ENCODE results near the gene POLD2. TPM values are rescaled to one million over a fixed set of nuclear protein-coding genes. Genes with fewer than 3 reads are reported as not detected.

The POLD2 gene
- total and polyA plus RNA-seq, 8 donors = 68.3 to 116 (median 111) TPM

DNA sequence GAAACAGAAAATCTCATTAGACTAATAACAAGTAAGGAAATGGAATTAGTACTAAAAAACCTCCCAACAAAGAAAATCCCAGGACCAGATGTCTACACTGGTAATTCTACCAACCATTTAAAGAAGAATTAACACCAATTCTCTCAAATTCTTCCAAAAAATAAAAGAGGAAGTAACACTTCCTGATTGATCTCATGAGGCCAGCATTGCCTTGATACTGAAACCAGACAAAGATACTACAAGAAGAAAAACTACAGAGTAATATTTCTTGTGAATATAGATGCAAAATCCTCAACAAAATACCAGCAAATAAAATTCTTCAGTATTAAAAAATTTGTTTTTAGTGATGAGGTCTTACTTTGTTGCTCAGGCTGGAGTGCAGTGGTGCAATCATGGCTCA lies 44.6 kb upstream of the POLD2 start:
- Histone ChIP-seq H3K27me3 (no peaks in the 10 kb centered on the region), H3K9me3 (no peaks in the 10 kb centered on the region), H3K36me3 (no peaks in the 10 kb centered on the region), H3K27ac (no peak overlapping the region), H3K4me3 (no peak overlapping the region), H3K4me1 (no peaks in the 10 kb centered on the region)
- intact Hi-C loops (cut with DNase I) = no loop called here
- ATAC-seq (no peak), DNase-seq (no peak)
- TF ChIP-seq, protein P1, sequence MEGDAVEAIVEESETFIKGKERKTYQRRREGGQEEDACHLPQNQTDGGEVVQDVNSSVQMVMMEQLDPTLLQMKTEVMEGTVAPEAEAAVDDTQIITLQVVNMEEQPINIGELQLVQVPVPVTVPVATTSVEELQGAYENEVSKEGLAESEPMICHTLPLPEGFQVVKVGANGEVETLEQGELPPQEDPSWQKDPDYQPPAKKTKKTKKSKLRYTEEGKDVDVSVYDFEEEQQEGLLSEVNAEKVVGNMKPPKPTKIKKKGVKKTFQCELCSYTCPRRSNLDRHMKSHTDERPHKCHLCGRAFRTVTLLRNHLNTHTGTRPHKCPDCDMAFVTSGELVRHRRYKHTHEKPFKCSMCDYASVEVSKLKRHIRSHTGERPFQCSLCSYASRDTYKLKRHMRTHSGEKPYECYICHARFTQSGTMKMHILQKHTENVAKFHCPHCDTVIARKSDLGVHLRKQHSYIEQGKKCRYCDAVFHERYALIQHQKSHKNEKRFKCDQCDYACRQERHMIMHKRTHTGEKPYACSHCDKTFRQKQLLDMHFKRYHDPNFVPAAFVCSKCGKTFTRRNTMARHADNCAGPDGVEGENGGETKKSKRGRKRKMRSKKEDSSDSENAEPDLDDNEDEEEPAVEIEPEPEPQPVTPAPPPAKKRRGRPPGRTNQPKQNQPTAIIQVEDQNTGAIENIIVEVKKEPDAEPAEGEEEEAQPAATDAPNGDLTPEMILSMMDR (IDR thresholded peaks at IDR 0.05) = no peak

DNA sequence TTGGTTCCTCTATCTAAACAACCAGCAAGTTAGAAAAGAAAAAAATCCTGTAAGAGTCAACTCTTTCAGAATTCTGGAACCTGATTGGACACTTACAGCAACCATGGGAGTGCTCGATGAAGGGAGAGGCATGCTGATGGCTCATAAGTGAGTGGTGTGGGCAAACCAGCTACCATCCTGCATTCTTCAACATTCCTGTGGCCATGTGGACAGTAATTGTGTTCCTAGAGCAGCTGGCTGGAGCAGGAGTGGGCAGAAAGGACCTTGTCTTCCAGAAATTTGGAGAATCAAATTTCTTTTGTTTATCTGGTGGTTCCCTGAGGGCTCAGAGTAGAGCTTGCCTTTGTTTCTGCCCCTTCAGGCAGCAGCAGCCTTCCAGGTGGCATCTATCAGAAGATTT lies 40.2 kb upstream of the POLD2 start:
- H3K4me3 ChIP-seq = no peak overlapping the region
- intact Hi-C loops (cut with DNase I) = no loop called here
- H3K36me3 ChIP-seq = no peaks in the 10 kb centered on the region
- ATAC-seq (peak; percentile 43), DNase-seq (no peak)
- TF ChIP-seq, protein P1 (IDR thresholded peaks at IDR 0.05) = no peak
- H3K9me3 ChIP-seq = no peaks in the 10 kb centered on the region
- H3K4me1 ChIP-seq = no peaks in the 10 kb centered on the region
- H3K27ac ChIP-seq = no peak overlapping the region
- no peaks in the 10 kb centered on the region for H3K27me3 ChIP-seq

DNA sequence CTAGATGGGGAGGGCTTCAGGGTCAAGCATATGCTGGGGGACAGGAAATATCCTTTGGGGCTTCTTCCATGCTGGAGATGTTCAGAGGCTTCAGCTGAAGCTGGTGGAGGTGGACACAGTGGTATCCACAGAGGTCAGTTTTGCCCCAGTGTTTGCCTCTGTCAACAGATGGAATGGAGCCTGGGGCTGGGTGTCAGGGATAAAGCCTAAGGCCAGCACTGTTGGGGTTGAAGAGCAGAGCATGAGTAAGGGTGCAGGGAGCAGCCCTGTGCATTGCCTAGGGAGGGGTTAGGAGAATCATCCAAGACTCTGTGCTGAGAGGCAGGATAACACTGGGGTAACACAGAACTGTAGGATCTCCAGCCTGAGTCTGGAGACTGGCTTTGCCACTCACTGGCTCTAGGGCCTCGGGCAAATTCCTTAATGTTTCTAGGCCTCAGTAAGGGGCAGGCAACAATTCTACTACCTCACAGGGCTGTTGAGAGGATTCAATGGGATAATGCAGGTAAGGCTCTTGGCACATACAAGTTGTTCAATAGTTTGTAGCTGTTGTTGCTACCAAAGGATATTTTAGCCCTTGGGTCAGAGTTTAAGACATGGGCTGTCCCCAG lies 39.5 kb upstream of the POLD2 start:
- Histone ChIP-seq H3K4me1 (no peaks in the 10 kb centered on the region), H3K9me3 (no peaks in the 10 kb centered on the region), H3K4me3 (no peak overlapping the region), H3K36me3 (no peaks in the 10 kb centered on the region), H3K27me3 (no peaks in the 10 kb centered on the region), H3K27ac (no peak overlapping the region)
- ATAC-seq (no peak), DNase-seq (no peak)
- TF ChIP-seq, protein P1 (IDR thresholded peaks at IDR 0.05) = no peak
- intact Hi-C loops (cut with DNase I) = no loop called here

DNA sequence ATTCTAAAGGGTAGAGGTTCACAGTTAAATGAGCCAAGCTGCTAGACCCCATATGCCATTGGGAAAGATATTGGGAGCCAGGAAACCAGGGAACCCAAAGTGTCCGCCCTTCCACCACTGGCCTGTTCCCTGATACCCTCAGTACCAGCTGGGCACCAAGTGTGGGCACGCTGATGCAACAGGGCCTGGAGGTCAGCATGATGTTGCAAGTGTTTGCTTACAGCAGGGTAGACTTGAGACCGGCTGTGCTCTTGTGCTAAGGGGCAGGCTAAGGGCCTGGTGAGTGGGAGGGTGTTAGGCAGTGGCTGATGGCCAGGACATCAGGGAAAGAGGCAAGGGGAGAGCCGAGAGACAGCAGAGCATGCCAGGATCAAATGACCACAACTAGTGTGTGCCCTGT lies 38.8 kb upstream of the POLD2 start:
- Histone ChIP-seq H3K4me3 (no peak overlapping the region), H3K27me3 (no peaks in the 10 kb centered on the region), H3K27ac (no peak overlapping the region), H3K4me1 (no peaks in the 10 kb centered on the region), H3K36me3 (no peaks in the 10 kb centered on the region), H3K9me3 (no peaks in the 10 kb centered on the region)
- intact Hi-C loops (cut with DNase I) = no loop called here
- TF ChIP-seq, protein P1 (IDR thresholded peaks at IDR 0.05) = no peak
- DNase-seq = no peak
- ATAC-seq = peak; percentile 80

DNA sequence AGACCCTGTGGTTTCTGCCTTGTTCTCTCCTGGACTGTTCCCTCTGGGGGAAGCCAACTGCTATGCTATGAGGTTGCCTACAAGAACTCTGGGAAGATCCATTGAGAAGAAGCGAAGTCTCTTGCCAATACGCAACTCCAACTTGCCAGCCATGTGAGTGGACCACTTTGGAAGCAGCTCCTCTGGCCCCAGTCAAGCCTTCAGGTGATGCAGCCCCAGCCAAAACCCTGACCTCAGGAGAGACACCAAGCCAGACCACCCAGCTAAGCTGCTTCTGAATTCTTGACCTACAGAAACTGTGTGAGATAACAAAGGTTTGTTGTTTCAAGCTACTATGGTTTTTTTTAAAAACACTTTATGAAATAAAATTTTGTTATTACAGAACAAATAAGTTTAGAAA lies 38.0 kb upstream of the POLD2 start:
- Histone ChIP-seq H3K9me3 (no peaks in the 10 kb centered on the region), H3K27me3 (no peaks in the 10 kb centered on the region), H3K27ac (no peak overlapping the region), H3K4me1 (no peaks in the 10 kb centered on the region), H3K36me3 (no peaks in the 10 kb centered on the region), H3K4me3 (no peak overlapping the region)
- TF ChIP-seq, protein P1 (IDR thresholded peaks at IDR 0.05) = no peak
- DNase-seq (no peak), ATAC-seq (no peak)
- intact Hi-C loops (cut with DNase I) = no loop called here

All from left lung (tissue), 10 donors.